Muscle of leg (tissue), 11 donors: Measurements from ENCODE around the gene DCPS. TPM values are rescaled to one million over a fixed set of nuclear protein-coding genes. Genes with fewer than 3 reads are reported as not detected.
"Not testable (repeated sequence)": the region's sequence is repeated elsewhere in the genome, so short reads cannot be mapped to it uniquely, and the experiment has no call there.

Experiments
- DNase-seq: peaks from one replicate; pipeline ENCODE4 v3.0.0; 2013
- H3K27ac ChIP-seq: one replicate; pipeline ENCODE4 v1.5.1; 2013; ENCODE audit warnings: mild to moderate bottlenecking, low read length, control low read depth
- H3K27me3 ChIP-seq: one replicate; pipeline ENCODE4 v1.6.1; 2013; ENCODE audit warnings: low read length; ENCODE audit not compliant: control insufficient read depth, insufficient read depth
- H3K36me3 ChIP-seq: one replicate; pipeline ENCODE4 v1.6.1; 2013; ENCODE audit warnings: low read length; ENCODE audit not compliant: control insufficient read depth, insufficient read depth
- H3K4me1 ChIP-seq: one replicate; pipeline ENCODE4 v1.6.1; 2013; ENCODE audit warnings: low read length; ENCODE audit not compliant: control insufficient read depth, insufficient read depth
- H3K4me3 ChIP-seq: one replicate; pipeline ENCODE4 v1.5.1; 2013; ENCODE audit warnings: low read length, control low read depth
- H3K9me3 ChIP-seq: replicated peaks from 2 replicates; pipeline ENCODE4 v1.6.1; 2013; ENCODE audit warnings: low read depth, low read length; ENCODE audit not compliant: control insufficient read depth
- WGBS: methylation state at CpG from one replicate; pipeline ENCODE4 v1.1.5; 2013; ENCODE audit warnings: missing lambda C conversion rate; ENCODE audit not compliant: insufficient coverage; 5-methylcytosine and 5-hydroxymethylcytosine counted together
- polyA plus RNA-seq, 8 donors: library from polyadenylated mRNA; unstranded; fragments of 120-200 nt; gene quantifications; one replicate each; pipeline versions ENCODE4 v1.2.1 to v1.2.3, GENCODE V29; 2013; ENCODE audit warnings: inconsistent platforms in 1 of 8, low replicate concordance in 1 of 8; ENCODE audit not compliant: insufficient read length in 8 of 8, insufficient read depth in 1 of 8
- total RNA-seq: library from RNA; stranded (reverse); fragments of 120-200 nt; gene quantifications from one replicate; pipeline ENCODE4 v1.2.4, GENCODE V29; 2013

DCPS gene
- total and polyA plus RNA-seq, 9 donors: 12.5 to 22.5 (median 18.8) TPM

GRCh38 chr11:126366064-126366822 lies 62.4 kb downstream of the DCPS start:
- H3K4me3 ChIP-seq: no peak overlapping the region
- peaks cover 41% of the 10 kb centered on the region for H3K4me1 ChIP-seq
- no peaks in the 10 kb centered on the region for H3K27me3 ChIP-seq
- DNase-seq: peak; percentile 68
- 24% methylated on average over 9 of the region's 19 CpGs for WGBS
- H3K9me3 ChIP-seq: no peaks in the 10 kb centered on the region
- H3K27ac ChIP-seq: peak overlapping the region; percentile 20
- peaks cover 5% of the 10 kb centered on the region for H3K36me3 ChIP-seq

- not testable (repeated sequence) for H3K9me3 ChIP-seq, DNase-seq, H3K4me3 ChIP-seq, H3K36me3 ChIP-seq, H3K27ac ChIP-seq, H3K27me3 ChIP-seq
- H3K4me1 ChIP-seq: peaks cover 41% of the 10 kb centered on the region
- whole genome bisulfite sequencing: 72% methylated on average over 10 of the region's 14 CpGs
These were observed 63.2 kb downstream of the DCPS start for GRCh38 chr11:126366823-126367654.

GRCh38 chr11:126367806-126368205 lies 63.9 kb downstream of the DCPS start:
- H3K36me3 ChIP-seq, H3K4me3 ChIP-seq, DNase-seq, H3K27ac ChIP-seq, H3K9me3 ChIP-seq, H3K27me3 ChIP-seq: not testable (repeated sequence)
- WGBS: 60% methylated on average over 1 of the region's 5 CpGs
- peaks cover 36% of the 10 kb centered on the region for H3K4me1 ChIP-seq

- not testable (repeated sequence) for H3K9me3 ChIP-seq, DNase-seq, H3K36me3 ChIP-seq, H3K27ac ChIP-seq, H3K27me3 ChIP-seq, H3K4me3 ChIP-seq
- peaks cover 33% of the 10 kb centered on the region for H3K4me1 ChIP-seq
- 48% methylated on average over 6 of the region's 11 CpGs for WGBS
These were observed 64.7 kb downstream of the DCPS start for GRCh38 chr11:126368336-126369119.

- no peaks in the 10 kb centered on the region for H3K36me3 ChIP-seq
- peaks cover 31% of the 10 kb centered on the region for H3K4me1 ChIP-seq
- no peak for DNase-seq
- WGBS: no CpG with 5 or more reads among the region's 3 CpGs
- no peak overlapping the region for H3K4me3 ChIP-seq
- no peaks in the 10 kb centered on the region for H3K9me3 ChIP-seq
- H3K27ac ChIP-seq: no peak overlapping the region
- H3K27me3 ChIP-seq: no peaks in the 10 kb centered on the region
These were observed 66.2 kb downstream of the DCPS start for GRCh38 chr11:126370016-126370415.

GRCh38 chr11:126371595-126371994 lies 67.7 kb downstream of the DCPS start:
- H3K4me1 ChIP-seq: peaks cover 22% of the 10 kb centered on the region
- H3K36me3 ChIP-seq: no peaks in the 10 kb centered on the region
- H3K9me3 ChIP-seq: no peaks in the 10 kb centered on the region
- 96% methylated on average over 4 of the region's 7 CpGs for WGBS
- no peak overlapping the region for H3K27ac ChIP-seq
- DNase-seq: no peak
- H3K27me3 ChIP-seq: no peaks in the 10 kb centered on the region
- no peak overlapping the region for H3K4me3 ChIP-seq

GRCh38 chr11:126373389-126374066 lies 69.7 kb downstream of the DCPS start:
- not testable (repeated sequence) for DNase-seq, H3K36me3 ChIP-seq, H3K4me3 ChIP-seq, H3K27me3 ChIP-seq, H3K27ac ChIP-seq, H3K9me3 ChIP-seq
- 64% methylated on average over 2 of the region's 12 CpGs for WGBS
- H3K4me1 ChIP-seq: peaks cover 13% of the 10 kb centered on the region

- not testable (repeated sequence) for DNase-seq, H3K36me3 ChIP-seq, H3K27me3 ChIP-seq, H3K9me3 ChIP-seq, H3K4me3 ChIP-seq, H3K27ac ChIP-seq
- 44% methylated on average over 10 of the region's 28 CpGs for WGBS
- H3K4me1 ChIP-seq: peaks cover 13% of the 10 kb centered on the region
These were observed 70.9 kb downstream of the DCPS start for GRCh38 chr11:126374562-126375300.

- DNase-seq: no peak
- Histone ChIP-seq H3K36me3 (peaks cover under 1% of the 10 kb centered on the region), H3K9me3 (no peaks in the 10 kb centered on the region), H3K27me3 (no peaks in the 10 kb centered on the region), H3K4me1 (peaks cover 13% of the 10 kb centered on the region), H3K4me3 (no peak overlapping the region), H3K27ac (no peak overlapping the region)
- 100% methylated on average over 1 of the region's 7 CpGs for WGBS
These were observed 71.9 kb downstream of the DCPS start for GRCh38 chr11:126375726-126376125.
